Measurements from ENCODE around the gene CUL1. TPM values are rescaled to one million over a fixed set of nuclear protein-coding genes. Genes with fewer than 3 reads are reported as not detected.

CUL1 gene
- total RNA-seq, 1 experiment from 2014 or later, result 53.1 TPM

DNA sequence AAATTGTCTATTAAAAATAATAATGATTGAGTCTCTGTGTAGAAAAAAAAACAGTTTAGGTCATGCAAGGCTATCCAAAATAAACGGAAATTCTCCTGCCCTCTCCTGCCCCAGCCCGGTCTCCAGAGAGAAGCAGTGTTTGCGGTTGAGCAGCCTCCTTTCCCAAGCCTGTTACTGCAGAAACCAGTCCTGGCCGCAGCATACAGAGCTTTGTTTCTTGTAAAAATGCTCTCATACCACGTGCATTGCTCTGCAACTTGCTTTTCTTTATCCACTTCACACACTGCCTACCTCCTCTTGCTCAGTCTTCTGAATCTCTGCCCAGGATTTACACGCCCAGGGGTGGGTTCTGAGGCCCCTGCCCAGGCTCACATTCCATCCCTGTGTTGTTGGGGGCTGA, 34.4 kb upstream of the CUL1 start:
- ChIA-PET CTCF (no interaction called here), RAD21 (ENCODE audit: low non-redundant PET in 1 of 2, low total read pairs in 2 of 2, uncharacterized antibody in 2 of 2, unreplicated experiment in 2 of 2) (no interaction called here), POLR2A (no interaction called here)
- Histone ChIP-seq H3K27me3 (ENCODE audit: insufficient read depth, low read length) (no peaks in the 10 kb centered on the region), H3K4me2 (ENCODE audit: low read length) (no peak overlapping the region), H3K36me3 (ENCODE audit: control insufficient read depth in 1 of 2, insufficient read depth in 2 of 2, low read length in 2 of 2) (no peaks in the 10 kb centered on the region), H3K9me3 (ENCODE audit: control insufficient read depth in 1 of 2, insufficient read depth in 1 of 2, low read depth in 1 of 2, low read length in 2 of 2) (no peaks in the 10 kb centered on the region), H2AFZ (ENCODE audit: low read depth, low read length, poor library complexity, severe bottlenecking) (no peak overlapping the region), H3K9me2 (ENCODE audit: insufficient read depth) (no peaks in the 10 kb centered on the region), H3K9ac (ENCODE audit: low read length) (no peak overlapping the region), H3K27ac (ENCODE audit: low read depth, low read length) (no peak overlapping the region), H3K79me2 (ENCODE audit: insufficient read depth, low read length) (no peaks in the 10 kb centered on the region), H3K4me3 (replicated peaks in 1 of 2; ENCODE audit: low read depth in 1 of 2, low read length in 2 of 2) (no peak overlapping the region), H3K4me1 (ENCODE audit: control insufficient read depth in 1 of 2, insufficient read depth in 2 of 2, low read length in 2 of 2) (no peaks in the 10 kb centered on the region), H4K20me1 (ENCODE audit: insufficient read depth) (no peaks in the 10 kb centered on the region)
- intact Hi-C loops (cut with micrococcal nuclease), result no loop called here
- no peak for TF ChIP-seq ELF1 (IDR thresholded peaks at IDR 0.05; ENCODE audit: borderline replicate concordance, low read depth)
- no peak for TF ChIP-seq POLR2A (IDR thresholded peaks at IDR 0.05; ENCODE audit: borderline replicate concordance, extremely low read depth, insufficient read depth, insufficient read length)
- TF ChIP-seq SRF (IDR thresholded peaks at IDR 0.05; ENCODE audit: low read depth), result no peak
- no peak for TF ChIP-seq EGR1 (IDR thresholded peaks at IDR 0.05; ENCODE audit: low read depth)
- no peak for TF ChIP-seq CBX3 (IDR thresholded peaks at IDR 0.05; ENCODE audit: low read depth)
- TF ChIP-seq JUND (IDR thresholded peaks at IDR 0.05), result no peak
- no peak for TF ChIP-seq TCF7L2 (IDR thresholded peaks at IDR 0.05; ENCODE audit: borderline replicate concordance, extremely low read depth, insufficient read depth, insufficient read length)
- TF ChIP-seq EZH2 (IDR thresholded peaks at IDR 0.05), result no peak
- TF ChIP-seq SIN3A (IDR thresholded peaks at IDR 0.05; ENCODE audit: low read depth), result no peak
- TF ChIP-seq, protein P1, sequence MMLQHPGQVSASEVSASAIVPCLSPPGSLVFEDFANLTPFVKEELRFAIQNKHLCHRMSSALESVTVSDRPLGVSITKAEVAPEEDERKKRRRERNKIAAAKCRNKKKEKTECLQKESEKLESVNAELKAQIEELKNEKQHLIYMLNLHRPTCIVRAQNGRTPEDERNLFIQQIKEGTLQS (IDR thresholded peaks at IDR 0.05), result no peak
- TF ChIP-seq ZNF274 (IDR thresholded peaks at IDR 0.05; ENCODE audit: low read depth, low read length), result no peak
- TF ChIP-seq POLR2AphosphoS5 (IDR thresholded peaks at IDR 0.05; ENCODE audit: low read depth, low read length), result no peak
- no peak for TF ChIP-seq FOSL1 (IDR thresholded peaks at IDR 0.05; ENCODE audit: low read depth)
- TF ChIP-seq REST (IDR thresholded peaks at IDR 0.05; ENCODE audit: low read depth), result no peak
- ATAC-seq (no peak), DNase-seq (ENCODE audit: low read depth, low spot score) (no peak)
- BruUV-seq (replicated peaks), result no TSS peak

Data from HCT116 (cell line).